Measurements from ENCODE around the gene STPG4. TPM values are rescaled to one million over a fixed set of nuclear protein-coding genes. Genes with fewer than 3 reads are reported as not detected.
"Not testable (repeated sequence)": the region's sequence is repeated elsewhere in the genome, so short reads cannot be mapped to it uniquely, and the experiment has no call there.

STPG4 gene
- total RNA-seq, 4 donors from 2014 or later, result not detected

DNA sequence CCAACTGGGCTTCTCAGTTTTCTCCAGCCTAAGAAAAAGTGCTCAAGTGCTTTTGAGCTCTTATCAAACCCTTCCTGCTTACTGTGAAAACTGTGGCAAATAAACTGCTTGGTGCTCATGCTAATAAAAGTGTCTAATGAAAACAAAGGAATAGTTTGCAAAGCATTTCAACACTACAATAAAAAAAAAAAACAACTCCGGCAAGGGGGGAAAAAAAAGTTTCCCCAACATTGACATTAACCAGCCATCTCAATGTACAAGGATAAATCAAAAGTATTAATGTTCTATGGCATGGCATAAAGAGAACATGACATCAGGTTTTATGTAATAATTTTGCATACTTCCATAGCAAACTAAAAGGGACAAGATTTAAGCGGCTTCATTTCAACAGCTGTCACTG is 14.7 kb upstream of the STPG4 start:
- TF ChIP-seq EP300 (IDR thresholded peaks at IDR 0.05) (no peak), POLR2AphosphoS5 (IDR thresholded peaks at IDR 0.05) (no peak), POLR2A (IDR thresholded peaks at IDR 0.05; ENCODE audit: low read depth) (no peak)
- TF ChIP-seq, protein P1, sequence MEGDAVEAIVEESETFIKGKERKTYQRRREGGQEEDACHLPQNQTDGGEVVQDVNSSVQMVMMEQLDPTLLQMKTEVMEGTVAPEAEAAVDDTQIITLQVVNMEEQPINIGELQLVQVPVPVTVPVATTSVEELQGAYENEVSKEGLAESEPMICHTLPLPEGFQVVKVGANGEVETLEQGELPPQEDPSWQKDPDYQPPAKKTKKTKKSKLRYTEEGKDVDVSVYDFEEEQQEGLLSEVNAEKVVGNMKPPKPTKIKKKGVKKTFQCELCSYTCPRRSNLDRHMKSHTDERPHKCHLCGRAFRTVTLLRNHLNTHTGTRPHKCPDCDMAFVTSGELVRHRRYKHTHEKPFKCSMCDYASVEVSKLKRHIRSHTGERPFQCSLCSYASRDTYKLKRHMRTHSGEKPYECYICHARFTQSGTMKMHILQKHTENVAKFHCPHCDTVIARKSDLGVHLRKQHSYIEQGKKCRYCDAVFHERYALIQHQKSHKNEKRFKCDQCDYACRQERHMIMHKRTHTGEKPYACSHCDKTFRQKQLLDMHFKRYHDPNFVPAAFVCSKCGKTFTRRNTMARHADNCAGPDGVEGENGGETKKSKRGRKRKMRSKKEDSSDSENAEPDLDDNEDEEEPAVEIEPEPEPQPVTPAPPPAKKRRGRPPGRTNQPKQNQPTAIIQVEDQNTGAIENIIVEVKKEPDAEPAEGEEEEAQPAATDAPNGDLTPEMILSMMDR (IDR thresholded peaks at IDR 0.05), result no peak
- Histone ChIP-seq H3K27me3 (no peaks in the 10 kb centered on the region), H3K27ac (replicated peaks in 1 of 4) (peak overlapping the region; percentile 62 to 100 (median 82)), H3K36me3 (peaks cover 6 to 54% (median 16%) of the 10 kb centered on the region in 4 donors), H3K9me3 (no peaks in the 10 kb centered on the region), H3K4me3 (peak overlapping the region in 2 of 4 donors; percentile 4 to 17), H3K4me1 (peaks cover 77 to 95% (median 92%) of the 10 kb centered on the region in 4 donors)
- intact Hi-C loops (cut with DNase I), result loop anchor here (5.0 kb wide), 1 partner anchor 152 kb away; no protein-coding TSS in a partner anchor
- no peak for DNase-seq (ENCODE audit: extremely low spot score)
- 30% methylated on average over 2 of the region's 2 CpGs for WGBS

DNA sequence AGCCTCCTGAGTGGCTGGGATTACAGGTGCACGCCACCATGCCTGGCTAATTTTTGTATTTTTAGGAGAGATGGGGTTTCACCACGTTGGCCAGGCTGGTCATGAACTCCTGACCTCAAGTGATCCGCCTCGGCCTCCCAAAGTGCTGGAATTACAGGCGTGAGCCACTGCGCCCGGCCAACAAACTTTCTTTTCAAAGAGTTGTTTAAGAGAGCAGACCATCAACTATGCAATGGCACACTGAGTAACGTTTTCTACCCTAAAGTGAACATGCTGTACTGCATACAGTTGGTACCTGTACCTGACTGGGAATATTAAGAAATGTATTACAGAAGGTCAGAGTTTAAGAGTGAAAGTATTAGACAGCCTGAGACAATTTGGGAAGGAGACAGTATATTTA is 13.8 kb upstream of the STPG4 start:
- H3K9me3 ChIP-seq; intact Hi-C loops (cut with DNase I); DNase-seq (ENCODE audit: extremely low spot score); H3K4me3 ChIP-seq; H3K27me3 ChIP-seq: not testable (repeated sequence)
- peaks cover 6 to 57% (median 16%) of the 10 kb centered on the region in 4 donors for H3K36me3 ChIP-seq
- H3K4me1 ChIP-seq, result peaks cover 76 to 100% (median 95%) of the 10 kb centered on the region in 4 donors
- peak overlapping the region; percentile 62 to 100 (median 82) for H3K27ac ChIP-seq (replicated peaks in 1 of 4)
- peak; percentile 36 to 38 for TF ChIP-seq POLR2AphosphoS5 (IDR thresholded peaks at IDR 0.05)
- 51% methylated on average over 4 of the region's 8 CpGs for WGBS

DNA sequence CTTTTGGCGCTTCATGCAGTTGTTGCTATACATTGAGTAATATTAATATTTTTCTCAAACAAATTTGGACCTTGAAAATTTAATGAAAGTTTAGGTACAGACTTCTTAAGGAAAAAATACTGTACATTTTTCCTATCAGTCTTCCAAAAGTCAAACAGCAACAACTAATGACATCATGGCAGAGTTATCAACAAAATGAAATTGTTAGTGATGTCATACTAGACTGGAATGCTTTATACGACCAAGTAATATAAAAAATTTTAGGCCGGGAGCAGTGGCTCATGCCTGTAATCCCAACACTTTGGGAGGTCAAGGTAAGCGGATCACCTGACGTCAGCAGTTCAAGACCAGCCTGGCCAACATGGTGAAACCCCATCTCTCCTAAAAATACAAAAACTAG is 12.0 kb upstream of the STPG4 start:
- TF ChIP-seq, protein P1 (IDR thresholded peaks at IDR 0.05), result no peak
- TF ChIP-seq EP300 (IDR thresholded peaks at IDR 0.05), result no peak
- no peak for TF ChIP-seq POLR2AphosphoS5 (IDR thresholded peaks at IDR 0.05)
- TF ChIP-seq POLR2A (IDR thresholded peaks at IDR 0.05; ENCODE audit: low read depth), result no peak
- Histone ChIP-seq H3K27ac (replicated peaks in 1 of 4) (peak overlapping the region in 3 of 4 donors; percentile 46 to 100 (median 61)), H3K27me3 (no peaks in the 10 kb centered on the region), H3K4me3 (no peak overlapping the region), H3K4me1 (peaks cover 64 to 100% (median 91%) of the 10 kb centered on the region in 4 donors), H3K36me3 (peaks cover 7 to 68% (median 23%) of the 10 kb centered on the region in 4 donors), H3K9me3 (no peaks in the 10 kb centered on the region)
- intact Hi-C loops (cut with DNase I), result no loop called here
- no peak for DNase-seq (ENCODE audit: extremely low spot score)
- WGBS, result 74% methylated on average over 5 of the region's 5 CpGs

DNA sequence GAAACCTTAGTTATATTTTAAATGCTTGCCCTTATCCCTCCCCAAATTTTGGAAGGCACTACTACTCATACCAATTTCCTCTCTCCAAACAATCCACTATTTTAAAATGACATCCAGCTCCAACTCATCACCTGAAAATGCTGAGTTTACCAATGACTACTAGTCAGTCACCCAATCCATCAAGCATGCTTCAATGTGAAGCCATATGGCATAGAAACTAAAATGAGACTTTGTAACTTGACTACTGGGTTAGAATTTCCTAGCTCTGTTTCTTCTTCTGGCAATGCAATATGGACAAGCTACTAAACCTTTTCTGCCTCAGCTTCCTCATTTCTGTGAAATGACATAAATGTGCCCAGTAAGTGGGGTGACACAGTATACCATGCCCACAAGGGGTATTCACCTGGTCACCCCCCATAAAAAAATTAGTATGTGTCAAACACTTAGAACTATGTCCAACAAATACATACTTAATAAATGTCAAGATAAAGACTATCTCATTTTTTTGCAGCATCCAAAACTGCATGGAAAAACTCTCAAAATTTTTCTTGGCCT is 10.0 kb upstream of the STPG4 start:
- H3K4me1 ChIP-seq, result peaks cover 43 to 86% (median 71%) of the 10 kb centered on the region in 4 donors
- DNase-seq (ENCODE audit: extremely low spot score), result no peak
- no peaks in the 10 kb centered on the region for H3K9me3 ChIP-seq
- intact Hi-C loops (cut with DNase I), result no loop called here
- TF ChIP-seq EP300 (IDR thresholded peaks at IDR 0.05) (no peak), POLR2AphosphoS5 (IDR thresholded peaks at IDR 0.05) (no peak), POLR2A (IDR thresholded peaks at IDR 0.05; ENCODE audit: low read depth) (no peak)
- TF ChIP-seq, protein P1 (IDR thresholded peaks at IDR 0.05), result no peak
- H3K36me3 ChIP-seq, result peaks cover 26 to 83% (median 39%) of the 10 kb centered on the region in 4 donors
- H3K27ac ChIP-seq (replicated peaks in 1 of 4), result peak overlapping the region; percentile 2 to 39 (median 22)
- H3K4me3 ChIP-seq, result no peak overlapping the region
- H3K27me3 ChIP-seq, result no peaks in the 10 kb centered on the region

DNA sequence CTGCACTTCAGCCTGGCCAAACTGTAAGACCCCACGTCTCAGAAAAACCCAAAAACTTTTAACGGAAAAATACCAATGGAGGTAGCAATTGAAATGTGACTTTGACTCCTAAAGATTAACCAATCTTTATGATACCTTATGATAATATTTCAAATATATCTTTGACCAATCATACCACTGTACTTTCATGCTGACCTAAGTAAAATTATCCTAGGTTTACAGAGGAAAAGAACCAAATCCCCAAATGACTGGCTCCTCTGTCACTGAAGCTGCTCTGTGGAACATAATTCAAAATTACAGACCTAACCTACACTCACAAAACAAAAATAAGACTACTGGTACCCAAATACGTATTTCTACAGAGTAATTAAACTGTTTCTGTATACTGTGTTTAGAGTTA is 7.7 kb upstream of the STPG4 start:
- Histone ChIP-seq H3K4me1 (peaks cover 30 to 63% (median 51%) of the 10 kb centered on the region in 4 donors), H3K4me3 (no peak overlapping the region), H3K36me3 (peaks cover 33 to 82% (median 48%) of the 10 kb centered on the region in 4 donors), H3K9me3 (no peaks in the 10 kb centered on the region), H3K27me3 (no peaks in the 10 kb centered on the region), H3K27ac (replicated peaks in 1 of 4) (peak overlapping the region; percentile 7 to 36 (median 24))
- 70% methylated on average over 3 of the region's 3 CpGs for WGBS
- TF ChIP-seq POLR2A (IDR thresholded peaks at IDR 0.05; ENCODE audit: low read depth) (no peak), EP300 (IDR thresholded peaks at IDR 0.05) (no peak), POLR2AphosphoS5 (IDR thresholded peaks at IDR 0.05) (no peak)
- TF ChIP-seq, protein P1 (IDR thresholded peaks at IDR 0.05), result no peak
- intact Hi-C loops (cut with DNase I), result no loop called here
- DNase-seq (ENCODE audit: extremely low spot score), result no peak

Measured in esophagus muscularis mucosa (tissue), 4 donors.